OCI-M1 (cell line): Measurements from ENCODE around the gene DRC7.
"Not testable (repeated sequence)": the region's sequence is repeated elsewhere in the genome, so short reads cannot be mapped to it uniquely, and the experiment has no call there.

Experiments
- DNase-seq: peaks from one replicate; lab custom pipeline; 2025; lab: John Stamatoyannopoulos, UW

The DRC7 gene

DNA sequence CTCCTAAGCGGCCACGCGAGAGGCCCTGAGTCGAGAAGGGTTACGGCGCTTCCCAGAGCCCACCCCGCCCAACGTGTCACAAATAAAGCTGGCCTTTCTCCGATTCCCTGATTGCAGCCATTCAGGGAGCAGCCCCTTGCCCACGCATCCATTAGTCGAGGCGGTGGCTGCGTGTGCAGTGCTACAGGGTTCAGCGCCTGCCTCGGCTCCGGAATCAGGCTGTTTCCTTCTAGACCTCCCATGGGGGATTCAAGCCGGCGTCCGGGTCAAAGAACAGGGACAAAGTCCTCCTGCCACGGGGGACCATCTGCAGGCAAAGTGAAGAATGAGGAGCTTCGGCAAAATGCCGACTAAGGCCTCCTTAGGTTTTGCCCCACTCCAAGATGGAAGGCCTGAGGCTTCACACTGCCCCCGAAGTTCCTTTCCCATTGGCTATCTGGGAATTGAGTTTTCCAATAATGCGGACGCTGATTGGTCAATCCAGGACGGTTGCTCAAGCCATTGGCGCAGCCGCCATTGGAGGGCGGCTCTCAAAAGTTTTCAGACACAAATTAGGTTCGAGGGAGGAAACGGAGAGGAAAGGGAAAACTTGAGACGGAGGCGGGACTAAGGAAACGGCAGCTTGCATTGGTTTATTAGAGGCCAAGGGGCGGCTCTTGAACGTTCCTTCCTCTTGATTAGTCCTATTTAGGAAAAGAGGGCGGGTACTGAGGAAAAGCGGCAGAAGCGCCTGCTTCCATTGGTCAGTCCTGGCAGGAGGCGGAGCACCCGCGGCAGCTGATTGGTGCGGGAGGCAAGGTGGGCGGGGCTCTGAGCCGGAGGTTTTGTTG lies 40.5 kb downstream of the DRC7 start:
- DNase-seq: peak; percentile 99

GRCh38 chr16:57735755-57736418 lies 41.3 kb downstream of the DRC7 start, which contains the start of gene KATNB1:
TSS of gene KATNB1 (plus strand) at chr16:57735770. CDS start at chr16:57737244, 1,474 bp downstream.
- DNase-seq: no peak

DNA sequence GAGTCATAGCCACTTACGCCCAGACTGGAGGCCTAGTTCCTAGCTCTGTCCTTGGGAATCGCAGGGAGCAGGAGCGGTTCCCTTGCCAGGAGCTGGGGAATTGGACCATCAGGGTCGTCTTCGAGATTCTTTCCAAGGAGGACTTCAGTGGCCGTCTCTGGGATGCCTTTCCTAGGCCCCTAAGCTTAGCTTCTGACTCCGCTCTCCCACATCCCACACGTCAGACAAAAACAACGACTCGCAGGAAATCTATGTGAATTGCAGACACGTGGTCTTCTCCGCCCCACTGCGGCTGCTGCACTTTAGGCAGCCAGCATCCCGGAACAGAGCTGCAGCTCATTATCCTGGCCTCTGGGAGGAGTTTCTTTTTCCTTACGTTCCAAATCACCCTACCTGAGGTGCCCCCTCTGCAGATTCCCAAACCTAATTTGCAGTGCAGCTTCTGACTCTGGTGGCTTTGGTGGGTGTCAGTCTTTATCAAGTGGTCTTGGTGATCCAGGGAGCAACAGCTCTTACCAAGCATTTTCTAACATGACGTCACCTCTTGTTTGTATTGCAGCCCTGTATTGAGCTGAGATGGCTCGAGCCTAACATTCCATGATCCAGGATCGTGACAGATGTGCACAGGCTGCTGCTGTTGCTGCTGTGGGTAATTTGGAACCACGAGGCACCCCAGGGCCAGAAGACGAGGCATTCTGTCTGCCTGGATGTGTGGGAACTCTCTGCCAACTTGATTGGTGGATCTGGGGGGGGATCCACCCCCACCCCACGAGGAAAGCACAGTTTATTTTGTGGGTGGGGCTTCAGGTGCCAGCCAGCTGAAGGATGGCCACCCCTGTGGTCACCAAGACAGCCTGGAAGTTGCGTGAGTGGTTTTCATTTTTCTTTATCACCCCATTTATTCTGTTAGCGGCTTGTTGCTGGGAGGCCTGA lies 42.1 kb downstream of the DRC7 start:
- DNase-seq: peak; percentile 36

DNA sequence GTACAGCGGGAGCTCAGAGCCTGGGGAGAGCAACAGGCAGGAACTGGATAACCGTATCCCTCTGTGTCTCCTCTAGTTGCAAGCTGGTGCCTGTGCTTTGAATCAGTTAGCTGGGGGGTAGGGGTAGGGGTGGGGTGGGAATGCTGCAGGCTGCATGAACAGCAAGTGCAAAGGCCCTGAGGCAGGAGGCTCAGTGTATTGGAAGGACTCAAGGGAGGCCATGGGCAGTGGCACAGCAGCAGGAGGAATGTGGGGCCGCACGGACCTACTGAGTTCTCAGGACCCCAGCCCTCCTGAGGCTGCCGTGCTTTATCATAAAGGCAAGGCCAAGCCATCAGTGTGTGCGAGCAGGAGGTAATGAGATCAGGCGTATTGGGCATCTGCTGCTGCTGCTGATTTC lies 44.2 kb downstream of the DRC7 start:
- DNase-seq: no peak

DNA sequence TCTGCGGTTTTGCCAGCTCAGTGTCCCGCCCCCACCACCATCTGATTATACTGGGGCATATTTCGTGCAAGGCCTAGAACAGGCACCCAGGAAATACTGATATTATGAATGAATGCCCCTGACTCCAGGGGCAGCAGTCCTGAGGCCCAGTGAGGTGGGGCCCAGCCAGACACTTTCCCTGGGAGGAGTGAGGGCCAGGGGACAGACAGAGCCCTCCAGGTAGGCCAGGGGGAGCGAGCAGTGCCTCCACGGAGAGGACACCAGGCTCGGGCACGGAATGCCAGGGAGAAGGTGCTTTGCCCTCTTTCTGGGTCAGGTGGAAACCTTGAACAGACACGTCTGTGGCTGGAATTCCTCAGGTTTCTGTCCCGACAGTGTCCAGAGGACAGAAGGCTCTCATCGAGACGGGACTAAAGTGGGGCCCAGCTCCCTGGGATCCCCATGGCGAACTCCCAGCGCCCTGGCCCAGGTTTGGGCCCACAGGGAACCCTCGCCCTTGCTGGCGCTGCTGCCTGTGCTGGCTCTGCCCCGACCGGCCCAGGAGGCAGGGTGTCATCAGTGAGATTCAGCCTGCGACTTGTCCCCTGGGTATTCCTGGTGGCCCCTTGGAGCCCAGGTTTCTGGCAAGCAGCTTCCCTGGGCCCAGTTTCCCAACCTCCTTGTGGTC lies 45.3 kb downstream of the DRC7 start:
- no peak for DNase-seq

GRCh38 chr16:57740423-57741071 lies 45.9 kb downstream of the DRC7 start:
- no peak for DNase-seq

GRCh38 chr16:57741660-57742191 lies 47.1 kb downstream of the DRC7 start:
- DNase-seq: no peak

DNA sequence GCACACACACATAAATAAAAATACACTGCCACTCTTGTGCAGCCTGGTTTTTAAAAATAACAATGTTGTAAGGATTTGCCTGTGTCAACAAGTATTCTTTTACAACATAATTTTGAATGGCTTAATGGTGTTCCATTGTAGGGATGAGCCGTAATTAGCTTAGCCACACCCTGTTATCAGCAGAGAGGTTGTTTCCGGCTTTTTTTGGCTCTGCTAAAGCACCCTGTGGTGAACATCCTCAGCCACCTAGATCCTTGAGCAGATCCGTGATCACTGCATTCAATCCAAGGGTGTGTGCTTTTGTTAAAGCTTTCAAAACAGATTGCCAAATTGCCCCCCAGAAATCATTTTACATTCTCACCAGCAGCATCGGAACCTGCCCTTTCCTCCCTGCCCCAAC lies 47.9 kb downstream of the DRC7 start:
- no peak for DNase-seq

- no peak for DNase-seq
Observed at GRCh38 chr16:57743458-57743857, 48.9 kb downstream of the DRC7 start.

GRCh38 chr16:57743886-57744641 lies 49.5 kb downstream of the DRC7 start:
- no peak for DNase-seq

DNA sequence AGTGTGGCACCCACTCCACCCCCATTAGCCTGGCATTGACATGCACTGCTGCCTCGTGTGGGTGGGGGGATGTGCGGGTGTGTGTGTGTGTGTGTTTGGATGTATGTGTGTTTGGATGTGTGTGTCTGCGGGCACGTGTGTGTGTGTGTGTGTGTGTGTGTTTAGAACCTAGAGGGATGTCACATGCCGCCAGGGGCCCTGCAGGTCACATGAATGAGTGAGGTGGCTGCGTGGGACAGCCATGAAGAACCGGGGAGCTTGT lies 50.0 kb downstream of the DRC7 start:
- no peak for DNase-seq

- no peak for DNase-seq
Observed at GRCh38 chr16:57745768-57746167, 51.2 kb downstream of the DRC7 start.

- DNase-seq: not testable (repeated sequence)
Observed at GRCh38 chr16:57746316-57746715, 51.7 kb downstream of the DRC7 start.

GRCh38 chr16:57747091-57747490 lies 52.5 kb downstream of the DRC7 start:
- no peak for DNase-seq

- DNase-seq: no peak
Observed at GRCh38 chr16:57747496-57747895, 52.9 kb downstream of the DRC7 start.

GRCh38 chr16:57747996-57748395 lies 53.4 kb downstream of the DRC7 start:
- DNase-seq: no peak

DNA sequence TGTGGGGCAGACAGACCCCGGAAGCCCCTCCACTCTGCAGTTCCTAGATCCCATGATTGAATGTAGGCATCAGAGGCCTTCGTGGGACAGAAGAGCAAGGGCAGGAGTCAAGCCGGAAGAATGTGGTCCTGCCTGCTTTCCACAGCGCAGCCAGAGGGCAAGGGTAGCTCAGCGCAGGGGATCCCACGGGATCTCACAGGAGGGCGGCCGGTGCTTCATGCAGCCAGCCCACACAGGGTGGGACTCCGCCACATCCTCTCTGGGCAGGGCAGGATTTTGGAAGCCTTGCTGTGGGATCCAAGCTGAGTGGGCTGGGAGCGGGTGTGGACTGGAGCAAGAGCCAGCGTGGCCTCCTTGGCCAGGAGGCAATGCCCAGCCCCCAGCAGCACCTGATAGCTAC lies 54.0 kb downstream of the DRC7 start:
- DNase-seq: no peak

GRCh38 chr16:57749101-57749692 lies 54.6 kb downstream of the DRC7 start:
- no peak for DNase-seq

- DNase-seq: no peak
Observed at GRCh38 chr16:57749856-57750452, 55.3 kb downstream of the DRC7 start.
